ENCODE data around the gene VPS13A. TPM values are rescaled to one million over a fixed set of nuclear protein-coding genes. Genes with fewer than 3 reads are reported as not detected.

VPS13A gene
- total and polyA plus RNA-seq, 4 donors = 2.4 to 45.1 (median 22.6) TPM

DNA sequence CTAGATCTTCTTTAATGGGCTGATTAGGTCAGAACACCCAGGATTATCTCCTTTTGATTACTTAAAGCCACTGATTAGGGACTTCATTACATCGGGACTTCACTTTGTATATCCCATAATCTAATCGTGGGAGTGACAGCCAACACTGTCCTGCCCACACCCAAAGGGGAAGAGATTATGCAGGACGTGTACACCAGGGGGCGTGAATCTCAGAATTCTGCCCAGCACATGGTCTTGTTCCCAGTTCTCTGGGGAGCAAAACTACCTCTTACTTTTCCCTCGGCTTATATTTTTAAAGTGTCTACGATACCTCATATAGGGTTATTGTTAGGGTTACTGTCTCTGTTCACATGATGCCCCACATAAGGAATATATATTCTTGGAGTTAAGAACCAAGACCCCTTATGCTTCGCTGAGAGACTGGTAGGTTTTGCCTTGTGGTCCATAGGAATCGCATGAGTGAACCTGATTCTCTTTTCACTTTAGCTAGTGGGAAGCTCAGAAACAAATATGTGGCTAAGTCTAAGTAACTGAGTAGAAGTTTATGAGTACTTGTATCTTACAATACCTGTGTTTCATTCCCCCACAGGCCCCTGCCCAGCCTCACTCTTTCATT lies 278.1 kb downstream of the VPS13A start:
- Histone ChIP-seq H3K36me3 (ENCODE audit: control insufficient read depth in 4 of 4, insufficient read depth in 3 of 4, low read depth in 1 of 4, low read length in 3 of 4) (no peaks in the 10 kb centered on the region), H3K4me1 (ENCODE audit: control insufficient read depth in 4 of 4, insufficient read depth in 4 of 4, low read length in 3 of 4) (peaks cover 0 to 2% (median under 1%) of the 10 kb centered on the region in 4 donors), H3K27ac (ENCODE audit: low read depth in 1 of 2, low read length in 2 of 2) (no peak overlapping the region), H3K4me3 (ENCODE audit: low read depth in 1 of 3, low read length in 3 of 3) (no peak overlapping the region), H3K9ac (ENCODE audit: low read depth in 1 of 2, low read length in 2 of 2) (no peak overlapping the region), H3K9me3 (ENCODE audit: control insufficient read depth in 4 of 4, low read length in 3 of 4) (no peaks in the 10 kb centered on the region), H3K27me3 (ENCODE audit: control insufficient read depth in 4 of 4, insufficient read depth in 4 of 4, low read length in 3 of 4) (no peaks in the 10 kb centered on the region)
- WGBS = 61% methylated on average over 8 of the region's 8 CpGs
- TF ChIP-seq MAX (IDR thresholded peaks at IDR 0.05) (peak; percentile 11), REST (IDR thresholded peaks at IDR 0.05) (no peak), TAF1 (conservative IDR thresholded peaks at IDR 0.05) (no peak), RAD21 (IDR thresholded peaks at IDR 0.05) (peak; percentile 45 to 73)
- TF ChIP-seq, protein P1, sequence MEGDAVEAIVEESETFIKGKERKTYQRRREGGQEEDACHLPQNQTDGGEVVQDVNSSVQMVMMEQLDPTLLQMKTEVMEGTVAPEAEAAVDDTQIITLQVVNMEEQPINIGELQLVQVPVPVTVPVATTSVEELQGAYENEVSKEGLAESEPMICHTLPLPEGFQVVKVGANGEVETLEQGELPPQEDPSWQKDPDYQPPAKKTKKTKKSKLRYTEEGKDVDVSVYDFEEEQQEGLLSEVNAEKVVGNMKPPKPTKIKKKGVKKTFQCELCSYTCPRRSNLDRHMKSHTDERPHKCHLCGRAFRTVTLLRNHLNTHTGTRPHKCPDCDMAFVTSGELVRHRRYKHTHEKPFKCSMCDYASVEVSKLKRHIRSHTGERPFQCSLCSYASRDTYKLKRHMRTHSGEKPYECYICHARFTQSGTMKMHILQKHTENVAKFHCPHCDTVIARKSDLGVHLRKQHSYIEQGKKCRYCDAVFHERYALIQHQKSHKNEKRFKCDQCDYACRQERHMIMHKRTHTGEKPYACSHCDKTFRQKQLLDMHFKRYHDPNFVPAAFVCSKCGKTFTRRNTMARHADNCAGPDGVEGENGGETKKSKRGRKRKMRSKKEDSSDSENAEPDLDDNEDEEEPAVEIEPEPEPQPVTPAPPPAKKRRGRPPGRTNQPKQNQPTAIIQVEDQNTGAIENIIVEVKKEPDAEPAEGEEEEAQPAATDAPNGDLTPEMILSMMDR (IDR thresholded peaks at IDR 0.05; ENCODE audit: low read depth, low read length, missing input control) = peak; percentile 54
- DNase-seq (ENCODE audit: low spot score) = peak; percentile 51

GRCh38 chr9:77456829-77457437 lies 279.6 kb downstream of the VPS13A start:
- Histone ChIP-seq H3K27me3 (ENCODE audit: control insufficient read depth in 4 of 4, insufficient read depth in 4 of 4, low read length in 3 of 4) (no peaks in the 10 kb centered on the region), H3K36me3 (ENCODE audit: control insufficient read depth in 4 of 4, insufficient read depth in 3 of 4, low read depth in 1 of 4, low read length in 3 of 4) (no peaks in the 10 kb centered on the region), H3K4me1 (ENCODE audit: control insufficient read depth in 4 of 4, insufficient read depth in 4 of 4, low read length in 3 of 4) (peaks cover 0 to 2% (median under 1%) of the 10 kb centered on the region in 4 donors), H3K4me3 (ENCODE audit: low read depth in 1 of 3, low read length in 3 of 3) (no peak overlapping the region), H3K9ac (ENCODE audit: low read depth in 1 of 2, low read length in 2 of 2) (no peak overlapping the region), H3K27ac (ENCODE audit: low read depth in 1 of 2, low read length in 2 of 2) (no peak overlapping the region), H3K9me3 (ENCODE audit: control insufficient read depth in 4 of 4, low read length in 3 of 4) (no peaks in the 10 kb centered on the region)
- peak; percentile 79 for DNase-seq (ENCODE audit: low spot score)
- 16% methylated on average over 10 of the region's 10 CpGs for WGBS
- TF ChIP-seq RXRA (IDR thresholded peaks at IDR 0.05) = no peak
- TF ChIP-seq, protein P2, sequence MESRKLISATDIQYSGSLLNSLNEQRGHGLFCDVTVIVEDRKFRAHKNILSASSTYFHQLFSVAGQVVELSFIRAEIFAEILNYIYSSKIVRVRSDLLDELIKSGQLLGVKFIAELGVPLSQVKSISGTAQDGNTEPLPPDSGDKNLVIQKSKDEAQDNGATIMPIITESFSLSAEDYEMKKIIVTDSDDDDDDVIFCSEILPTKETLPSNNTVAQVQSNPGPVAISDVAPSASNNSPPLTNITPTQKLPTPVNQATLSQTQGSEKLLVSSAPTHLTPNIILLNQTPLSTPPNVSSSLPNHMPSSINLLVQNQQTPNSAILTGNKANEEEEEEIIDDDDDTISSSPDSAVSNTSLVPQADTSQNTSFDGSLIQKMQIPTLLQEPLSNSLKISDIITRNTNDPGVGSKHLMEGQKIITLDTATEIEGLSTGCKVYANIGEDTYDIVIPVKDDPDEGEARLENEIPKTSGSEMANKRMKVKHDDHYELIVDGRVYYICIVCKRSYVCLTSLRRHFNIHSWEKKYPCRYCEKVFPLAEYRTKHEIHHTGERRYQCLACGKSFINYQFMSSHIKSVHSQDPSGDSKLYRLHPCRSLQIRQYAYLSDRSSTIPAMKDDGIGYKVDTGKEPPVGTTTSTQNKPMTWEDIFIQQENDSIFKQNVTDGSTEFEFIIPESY (IDR thresholded peaks at IDR 0.05) = no peak
- no peak for TF ChIP-seq EGR1 (IDR thresholded peaks at IDR 0.05; ENCODE audit: low read depth in 2 of 2)
- TF ChIP-seq MAX (IDR thresholded peaks at IDR 0.05) = no peak
- no peak for TF ChIP-seq HNF4A (conservative IDR thresholded peaks at IDR 0.05)
- TF ChIP-seq FOXA1 (IDR thresholded peaks at IDR 0.05) = no peak
- no peak for TF ChIP-seq SP1 (IDR thresholded peaks at IDR 0.05)
- TF ChIP-seq RAD21 (IDR thresholded peaks at IDR 0.05) = peak; percentile 70 to 83
- no peak for TF ChIP-seq TAF1 (conservative IDR thresholded peaks at IDR 0.05)
- TF ChIP-seq YY1 (IDR thresholded peaks at IDR 0.05) = no peak
- TF ChIP-seq REST (IDR thresholded peaks at IDR 0.05) = no peak
- TF ChIP-seq, protein P1 (IDR thresholded peaks at IDR 0.05; ENCODE audit: low read depth, low read length, missing input control) = peak; percentile 92
- no peak for TF ChIP-seq GABPA (IDR thresholded peaks at IDR 0.05 in 1 of 2, conservative IDR thresholded peaks at IDR 0.05 in 1 of 2)
- no peak for TF ChIP-seq ATF3 (IDR thresholded peaks at IDR 0.05)
- TF ChIP-seq HNF4G (IDR thresholded peaks at IDR 0.05) = no peak

Measured in liver (tissue), 9 donors.